BE2C (cell line): ENCODE results near the gene HOMER2.

ENCODE experiments used
- DNase-seq: peaks from one replicate; pipeline ENCODE4 v3.0.0-alpha.2; 2020
- H3K27me3 ChIP-seq: fragments of 250-450 bp; sonication (Bioruptor Pico); 2 replicates; pipeline ENCODE4 v1.5.1; 2020; ENCODE audit warnings: mild to moderate bottlenecking
- H3K36me3 ChIP-seq: fragments of 250-450 bp; sonication (Bioruptor Pico); 2 replicates; pipeline ENCODE4 v1.5.1; 2020; ENCODE audit warnings: mild to moderate bottlenecking
- H3K4me1 ChIP-seq: fragments of 250-450 bp; sonication (Bioruptor Pico); 2 replicates; pipeline ENCODE4 v1.5.1; 2020
- H3K4me3 ChIP-seq: 2 replicates; pipeline ENCODE4 v1.5.1; 2011; ENCODE audit warnings: low read depth, low read length
- H3K9me3 ChIP-seq: fragments of 250-450 bp; sonication (Bioruptor Pico); 2 replicates; pipeline ENCODE4 v1.5.1; 2020
- TF ChIP-seq, protein P1 (sequence below): IDR thresholded peaks from 2 replicates; pipeline ENCODE4 v1.5.1; 2012; ENCODE audit warnings: mild to moderate bottlenecking, low read depth, low read length

Gene HOMER2

DNA sequence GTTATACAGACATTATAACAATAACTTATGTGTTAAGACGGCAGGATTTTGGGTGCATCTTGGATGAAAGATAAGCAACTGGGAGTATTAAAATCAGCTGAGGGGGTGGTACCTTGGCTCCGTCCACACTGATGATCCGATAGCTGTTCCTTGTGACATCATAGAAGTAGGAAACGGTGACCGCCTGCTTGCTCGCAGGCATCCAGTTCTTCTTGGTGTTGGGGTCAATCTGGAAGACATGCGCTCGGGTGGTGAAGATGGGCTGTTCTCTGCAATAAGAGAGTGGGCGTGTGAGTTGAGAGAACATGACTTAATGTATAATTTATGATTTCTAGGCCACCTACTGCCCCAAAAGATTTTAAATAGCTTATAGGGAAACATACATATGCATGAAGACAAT is 59.9 kb downstream of the HOMER2 start:
- no peaks in the 10 kb centered on the region for H3K9me3 ChIP-seq
- H3K27me3 ChIP-seq: no peaks in the 10 kb centered on the region
- no peaks in the 10 kb centered on the region for H3K36me3 ChIP-seq
- H3K4me3 ChIP-seq: no peak overlapping the region
- TF ChIP-seq, protein P1, sequence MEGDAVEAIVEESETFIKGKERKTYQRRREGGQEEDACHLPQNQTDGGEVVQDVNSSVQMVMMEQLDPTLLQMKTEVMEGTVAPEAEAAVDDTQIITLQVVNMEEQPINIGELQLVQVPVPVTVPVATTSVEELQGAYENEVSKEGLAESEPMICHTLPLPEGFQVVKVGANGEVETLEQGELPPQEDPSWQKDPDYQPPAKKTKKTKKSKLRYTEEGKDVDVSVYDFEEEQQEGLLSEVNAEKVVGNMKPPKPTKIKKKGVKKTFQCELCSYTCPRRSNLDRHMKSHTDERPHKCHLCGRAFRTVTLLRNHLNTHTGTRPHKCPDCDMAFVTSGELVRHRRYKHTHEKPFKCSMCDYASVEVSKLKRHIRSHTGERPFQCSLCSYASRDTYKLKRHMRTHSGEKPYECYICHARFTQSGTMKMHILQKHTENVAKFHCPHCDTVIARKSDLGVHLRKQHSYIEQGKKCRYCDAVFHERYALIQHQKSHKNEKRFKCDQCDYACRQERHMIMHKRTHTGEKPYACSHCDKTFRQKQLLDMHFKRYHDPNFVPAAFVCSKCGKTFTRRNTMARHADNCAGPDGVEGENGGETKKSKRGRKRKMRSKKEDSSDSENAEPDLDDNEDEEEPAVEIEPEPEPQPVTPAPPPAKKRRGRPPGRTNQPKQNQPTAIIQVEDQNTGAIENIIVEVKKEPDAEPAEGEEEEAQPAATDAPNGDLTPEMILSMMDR: no peak
- H3K4me1 ChIP-seq: peaks cover 3% of the 10 kb centered on the region
- no peak for DNase-seq

DNA sequence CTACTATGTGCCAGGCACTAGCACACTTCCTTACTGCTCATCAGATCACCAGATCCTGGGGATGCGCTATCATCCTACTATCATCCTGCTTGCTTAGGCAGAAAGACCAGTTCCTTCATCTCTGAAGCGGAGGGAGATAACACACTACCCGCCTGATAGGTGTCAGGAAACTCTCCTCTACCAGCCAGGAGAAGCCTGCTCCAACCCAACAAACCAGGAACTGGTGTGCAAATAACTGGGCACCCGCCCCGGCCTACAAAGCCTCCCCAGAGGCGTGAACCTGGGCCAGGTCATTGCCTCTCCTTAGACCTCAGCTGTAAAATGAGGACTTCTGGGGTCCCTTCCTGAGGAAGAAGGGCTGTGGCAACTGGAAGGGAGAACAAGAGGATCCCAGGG is 61.5 kb downstream of the HOMER2 start:
- Histone ChIP-seq H3K4me1 (peaks cover 3% of the 10 kb centered on the region), H3K27me3 (no peaks in the 10 kb centered on the region), H3K9me3 (no peaks in the 10 kb centered on the region), H3K4me3 (no peak overlapping the region), H3K36me3 (no peaks in the 10 kb centered on the region)
- TF ChIP-seq, protein P1: no peak
- DNase-seq: no peak

DNA sequence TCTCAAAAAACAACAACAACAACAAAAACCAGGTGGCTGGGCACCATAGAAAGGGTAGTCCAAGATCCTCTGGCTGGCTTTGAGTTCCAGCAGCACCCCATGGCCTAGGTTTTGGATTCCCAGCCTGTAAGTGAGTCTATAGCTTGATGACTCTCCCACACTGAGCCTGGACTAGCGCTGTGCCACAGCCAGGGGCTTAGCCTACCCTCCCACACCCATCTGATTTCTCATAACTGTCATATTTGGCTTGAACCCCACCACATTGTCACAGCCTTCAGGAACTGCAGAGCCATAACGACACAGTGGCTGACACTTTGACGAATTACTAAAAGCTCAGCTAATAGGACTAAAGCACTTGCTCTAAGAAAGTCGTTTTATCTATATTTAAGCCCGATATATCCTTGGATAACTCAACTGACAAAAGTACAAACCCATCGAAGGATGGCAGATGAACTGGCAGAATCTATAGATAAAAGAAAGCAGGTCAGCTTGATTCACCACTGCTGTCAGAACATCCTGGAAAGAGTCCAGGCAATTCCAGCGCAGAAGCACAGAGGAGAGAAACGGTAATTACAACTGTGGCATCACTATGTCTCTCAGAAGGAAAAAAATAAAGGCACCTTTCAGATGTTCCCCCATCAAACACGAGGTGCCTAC is 62.1 kb downstream of the HOMER2 start:
- no peak for DNase-seq
- no peaks in the 10 kb centered on the region for H3K36me3 ChIP-seq
- H3K4me3 ChIP-seq: no peak overlapping the region
- no peaks in the 10 kb centered on the region for H3K9me3 ChIP-seq
- TF ChIP-seq, protein P1: no peak
- peaks cover 3% of the 10 kb centered on the region for H3K4me1 ChIP-seq
- no peaks in the 10 kb centered on the region for H3K27me3 ChIP-seq

DNA sequence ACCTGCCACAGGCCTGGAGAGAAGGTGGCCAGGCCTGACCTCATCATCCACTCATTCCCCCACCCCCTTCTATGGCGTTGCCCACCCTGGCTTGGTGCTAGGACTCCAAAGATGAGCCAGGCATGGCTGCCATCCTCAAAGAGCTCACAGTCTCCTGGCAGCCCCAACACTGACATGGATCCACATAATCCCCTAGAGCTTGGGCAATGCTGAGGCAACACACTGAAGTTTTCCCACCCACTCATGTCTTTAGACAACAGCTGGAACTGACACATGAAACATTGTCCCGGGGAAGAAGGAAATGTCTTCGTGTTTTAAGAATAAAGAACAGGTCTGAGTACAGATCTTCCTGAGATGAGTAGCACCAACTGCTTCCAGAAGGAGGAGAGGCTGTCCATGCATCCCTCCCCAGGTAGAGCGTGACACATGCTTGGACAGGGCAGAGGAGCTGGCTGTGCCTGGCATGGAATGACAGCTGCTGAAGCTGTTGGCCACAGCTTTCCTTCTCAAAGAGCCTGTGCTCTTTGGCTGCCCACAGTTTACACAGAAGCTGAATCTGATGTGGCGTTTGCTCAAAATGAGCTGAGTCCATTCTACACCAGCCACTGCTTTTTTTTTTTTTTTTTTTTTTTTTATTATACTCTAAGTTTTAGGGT is 70.1 kb downstream of the HOMER2 start:
- TF ChIP-seq, protein P1: no peak
- no peaks in the 10 kb centered on the region for H3K36me3 ChIP-seq
- no peaks in the 10 kb centered on the region for H3K9me3 ChIP-seq
- H3K4me3 ChIP-seq: no peak overlapping the region
- H3K27me3 ChIP-seq: no peaks in the 10 kb centered on the region
- H3K4me1 ChIP-seq: no peaks in the 10 kb centered on the region
- DNase-seq: no peak

DNA sequence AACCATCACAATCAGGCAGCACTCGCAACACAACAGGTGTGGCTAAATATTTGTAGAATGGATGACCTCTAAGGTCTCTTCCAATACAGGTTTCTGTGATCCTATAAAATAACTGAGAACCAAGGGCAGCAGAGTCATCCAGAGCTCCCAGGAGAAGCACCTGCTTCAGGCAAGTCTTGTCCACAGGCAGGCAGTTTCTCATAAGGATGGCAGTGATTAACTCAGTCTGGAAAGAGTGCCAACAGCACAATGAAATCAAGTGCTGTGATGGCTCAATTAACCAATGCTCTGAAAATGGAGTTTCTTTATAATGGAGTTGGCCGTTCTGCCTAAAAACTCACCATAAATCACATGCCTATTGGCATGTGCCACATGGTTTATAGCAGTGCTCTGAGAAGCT is 70.8 kb downstream of the HOMER2 start:
- Histone ChIP-seq H3K9me3 (no peaks in the 10 kb centered on the region), H3K27me3 (no peaks in the 10 kb centered on the region), H3K4me3 (no peak overlapping the region), H3K4me1 (no peaks in the 10 kb centered on the region), H3K36me3 (no peaks in the 10 kb centered on the region)
- DNase-seq: no peak
- TF ChIP-seq, protein P1: no peak

DNA sequence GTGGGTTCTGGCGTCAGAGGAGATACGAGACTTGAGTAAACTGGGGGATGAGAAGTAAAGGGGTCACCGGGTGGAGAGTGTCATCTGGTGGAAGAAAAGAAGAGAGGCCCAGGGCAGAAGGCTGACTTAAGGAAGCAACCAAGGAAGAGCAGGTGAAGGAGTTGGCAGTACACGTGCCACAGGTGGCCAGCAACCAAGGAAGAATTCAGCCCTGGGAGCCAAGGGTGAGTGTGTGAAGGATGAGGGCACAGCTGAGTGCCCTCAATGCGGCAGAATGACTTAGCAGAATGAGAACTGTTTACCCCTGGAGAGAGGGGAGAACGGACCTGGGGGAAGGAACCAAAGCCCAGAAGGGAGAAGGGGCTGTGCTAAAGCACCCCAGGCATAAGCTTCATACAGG is 71.8 kb downstream of the HOMER2 start:
- no peak overlapping the region for H3K4me3 ChIP-seq
- DNase-seq: no peak
- TF ChIP-seq, protein P1: no peak
- H3K27me3 ChIP-seq: no peaks in the 10 kb centered on the region
- no peaks in the 10 kb centered on the region for H3K4me1 ChIP-seq
- no peaks in the 10 kb centered on the region for H3K36me3 ChIP-seq
- no peaks in the 10 kb centered on the region for H3K9me3 ChIP-seq
